Endothelial cell of umbilical vein (primary cell): ENCODE results near the gene LRRC39. TPM values are rescaled to one million over a fixed set of nuclear protein-coding genes. Genes with fewer than 3 reads are reported as not detected.
A peak's percentile ranks its signal among the peaks of the same experiment; 100 is the strongest.

Experiments
- BruUV-seq: library from RNA; stranded (reverse); fragments of 400-500 nt; replicated peaks from 2 replicates; lab custom pipeline; 2021; lab: Mats Ljungman, UMichigan
- CTCF ChIA-PET: fragments of 300-600, 350-600 bp; sonication (Branson Sonifier 250); formaldehyde crosslinking; loops from one replicate; lab custom pipeline; 2021; ENCODE audit warnings: antibody characterized with exemption, inconsistent platforms; lab: Charles Lee
- POLR2A ChIA-PET: fragments of 300-600, 350-600 bp; sonication (Branson Sonifier 250); formaldehyde crosslinking; loops from one replicate; lab custom pipeline; 2021; ENCODE audit warnings: antibody characterized with exemption, inconsistent platforms; lab: Charles Lee
- DNase-seq: peaks from one replicate; pipeline ENCODE4 v3.0.0-alpha.2; 2011; ENCODE audit warnings: low read depth, low spot score
- FAIRE-seq: peaks from 2 replicates; lab custom pipeline; 2011; peaks lifted over from hg19 to GRCh38; lab: Jason Lieb, UNC
- H2AFZ ChIP-seq: 2 replicates; pipeline ENCODE4 v1.6.0; 2012; ENCODE audit warnings: low read depth, low read length, control low read depth, inconsistent platforms
- H3K27ac ChIP-seq: 2 replicates; pipeline ENCODE4 v1.5.1; 2011; ENCODE audit warnings: low read depth, mild to moderate bottlenecking, control low read depth, low read length, moderate library complexity; ENCODE audit not compliant: insufficient read depth
- H3K27me3 ChIP-seq, 2 experiments: 2 replicates each; pipeline versions ENCODE4 v1.6.0 to v1.6.1; 2011; ENCODE audit warnings: low read length in 2 of 2, mixed read lengths in 1 of 2; ENCODE audit not compliant: control insufficient read depth in 2 of 2, insufficient read depth in 2 of 2
- H3K36me3 ChIP-seq, 2 experiments: 2 replicates in 1 of 2; 3 replicates in 1 of 2; pipeline ENCODE4 v1.5.1; 2011; ENCODE audit warnings: low read length in 2 of 2, mild to moderate bottlenecking in 1 of 2, moderate library complexity in 1 of 2; ENCODE audit not compliant: control insufficient read depth in 2 of 2, insufficient read depth in 2 of 2; ENCODE audit errors: extremely low read depth in 1 of 2
- H3K4me1 ChIP-seq: 3 replicates; pipeline ENCODE4 v1.5.1; 2011; ENCODE audit warnings: mild to moderate bottlenecking, low read length; ENCODE audit not compliant: control insufficient read depth, insufficient read depth; ENCODE audit errors: extremely low read depth
- H3K4me2 ChIP-seq: 2 replicates; pipeline ENCODE4 v1.6.1; 2011; ENCODE audit warnings: low read length, control low read depth, mixed read lengths; ENCODE audit not compliant: insufficient read depth
- H3K4me3 ChIP-seq, 3 experiments: fragments of 200-600 bp in 1 of 3; sonication (generic), shearing (Covaris generic) in 1 of 3; replicated peaks in 1 of 3; 2 replicates each; pipeline ENCODE4 v1.5.1; 2011 to 2016; ENCODE audit warnings: control low read depth in 3 of 3, low read length in 3 of 3, mild to moderate bottlenecking in 2 of 3, inconsistent platforms in 1 of 3, low read depth in 1 of 3, moderate library complexity in 1 of 3; ENCODE audit not compliant: insufficient read depth in 1 of 3
- H3K79me2 ChIP-seq: 2 replicates; pipeline ENCODE4 v1.6.0; 2012; ENCODE audit warnings: low read length, inconsistent platforms; ENCODE audit not compliant: control insufficient read depth, insufficient read depth
- H3K9ac ChIP-seq: replicated peaks from 2 replicates; pipeline ENCODE3; 2011; ENCODE audit warnings: low read length, control low read depth; ENCODE audit not compliant: insufficient read depth; ENCODE audit errors: extremely low read depth
- H3K9me1 ChIP-seq: replicated peaks from 3 replicates; pipeline ENCODE4 v1.6.0; 2011; ENCODE audit warnings: mild to moderate bottlenecking, low read length; ENCODE audit not compliant: control insufficient read depth, insufficient read depth; ENCODE audit errors: extremely low read depth
- H3K9me3 ChIP-seq: replicated peaks from 2 replicates; pipeline ENCODE4 v1.5.1; 2012; ENCODE audit warnings: low read length, inconsistent platforms; ENCODE audit not compliant: control insufficient read depth, insufficient read depth
- H4K20me1 ChIP-seq: replicated peaks from 2 replicates; pipeline ENCODE3; 2011; ENCODE audit warnings: mild to moderate bottlenecking, low read length; ENCODE audit not compliant: control insufficient read depth, insufficient read depth; ENCODE audit errors: extremely low read depth
- EZH2 ChIP-seq: IDR thresholded peaks from 2 replicates; pipeline ENCODE4 v1.6.1; 2012; ENCODE audit warnings: borderline replicate concordance, low read depth, mild to moderate bottlenecking, moderate library complexity, low read length, inconsistent platforms; ENCODE audit not compliant: severe bottlenecking
- FOS ChIP-seq: IDR thresholded peaks from 2 replicates; pipeline ENCODE4 v1.6.1; 2011; ENCODE audit warnings: mild to moderate bottlenecking, low read length, moderate library complexity, borderline replicate concordance; ENCODE audit not compliant: insufficient read depth
- GATA2 ChIP-seq: IDR thresholded peaks from 2 replicates; pipeline ENCODE4 v1.7.0; 2011; ENCODE audit warnings: low read depth, mild to moderate bottlenecking, moderate library complexity, mixed read lengths, low read length; ENCODE audit not compliant: insufficient read length, insufficient read depth
- JUN ChIP-seq: IDR thresholded peaks from 2 replicates; pipeline ENCODE4 v1.6.1; 2011; ENCODE audit warnings: borderline replicate concordance, low read depth; ENCODE audit not compliant: insufficient read length, insufficient read depth
- MYC ChIP-seq: IDR thresholded peaks from one replicate; pipeline ENCODE4 v1.6.1; 2011; ENCODE audit warnings: mild to moderate bottlenecking, low read depth, low read length
- POLR2A ChIP-seq: IDR thresholded peaks from 2 replicates; pipeline ENCODE4 v1.6.1; 2012; ENCODE audit warnings: low read depth, mild to moderate bottlenecking, control low read depth, low read length
- POLR2AphosphoS5 ChIP-seq: IDR thresholded peaks from 2 replicates; pipeline ENCODE4 v1.6.1; 2012; ENCODE audit warnings: low read depth, mild to moderate bottlenecking, control low read depth, low read length, moderate library complexity; ENCODE audit not compliant: insufficient read depth
- dilution Hi-C: fragments of 300-500 bp; cut with MboI; formaldehyde crosslinking; loops from one replicate; pipeline ENCODE4 v1.15.0; 2019; ENCODE audit warnings: low sequenced_read_pairs; ENCODE audit not compliant: extremely low pct_ligation_motif_present
- intact Hi-C: fragments of 100-400 bp; cut with micrococcal nuclease; formaldehyde crosslinking; loops from one replicate; pipeline ENCODE4 v1.10.0; 2022
- polyA plus RNA-seq, 4 experiments: library from polyadenylated mRNA; depleted of rRNA in 3 of 4; stranded (reverse) in 3 of 4; unstranded in 1 of 4; fragments of >200 nt; gene quantifications; 2 replicates each; pipeline versions ENCODE4 v1.2.1 to v1.2.3, GENCODE V29; 2011 to 2012; ENCODE audit warnings: missing spikeins in 1 of 4
- total RNA-seq: library from RNA; stranded (reverse); gene quantifications from 2 replicates; pipeline ENCODE4 v1.2.3, GENCODE V29; 2021
- TF ChIP-seq, protein P1 (sequence below), 2 donors: IDR thresholded peaks; 1 replicate in 1 of 2; 2 replicates in 1 of 2; pipeline ENCODE4 v1.5.1; 2011; ENCODE audit warnings: low read length in 2 of 2, mild to moderate bottlenecking in 2 of 2, moderate library complexity in 2 of 2, control low read depth in 1 of 2, inconsistent platforms in 1 of 2, low read depth in 1 of 2; ENCODE audit not compliant: insufficient read depth in 1 of 2; ENCODE audit errors: extremely low read depth in 1 of 2
- TF ChIP-seq, protein P2 (sequence below): IDR thresholded peaks from 2 replicates; pipeline ENCODE4 v1.6.1; 2011; ENCODE audit not compliant: insufficient read depth, insufficient read length

The LRRC39 gene
- total and polyA plus RNA-seq, 2 donors (not counting 3 experiments of a cell fraction or from before 2014, with no cell fraction given), result 0.40 to 0.65 TPM

DNA sequence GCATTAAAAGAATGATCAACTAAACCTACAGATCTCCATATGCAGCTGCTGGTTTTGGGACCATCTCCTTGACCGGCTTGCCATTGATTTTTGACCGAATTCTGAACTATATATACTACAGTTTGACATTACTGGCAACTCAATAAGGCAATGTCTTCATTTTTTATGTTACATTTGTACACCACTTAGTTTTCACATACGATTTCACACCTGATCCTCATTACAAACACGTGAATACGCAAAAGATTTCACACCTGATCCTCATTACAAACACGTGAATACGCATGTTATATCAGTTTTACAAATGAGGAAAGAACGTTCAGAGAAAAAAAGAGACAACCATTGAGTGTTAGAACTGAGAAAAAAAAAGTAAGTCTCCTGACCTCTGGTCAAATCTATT, 46.4 kb downstream of the LRRC39 start:
- peak overlapping the region; percentile 95 for H3K4me2 ChIP-seq
- H2AFZ ChIP-seq, result no peak overlapping the region
- no TSS peak for BruUV-seq
- no peaks in the 10 kb centered on the region for H3K9me1 ChIP-seq
- TF ChIP-seq, protein P1, sequence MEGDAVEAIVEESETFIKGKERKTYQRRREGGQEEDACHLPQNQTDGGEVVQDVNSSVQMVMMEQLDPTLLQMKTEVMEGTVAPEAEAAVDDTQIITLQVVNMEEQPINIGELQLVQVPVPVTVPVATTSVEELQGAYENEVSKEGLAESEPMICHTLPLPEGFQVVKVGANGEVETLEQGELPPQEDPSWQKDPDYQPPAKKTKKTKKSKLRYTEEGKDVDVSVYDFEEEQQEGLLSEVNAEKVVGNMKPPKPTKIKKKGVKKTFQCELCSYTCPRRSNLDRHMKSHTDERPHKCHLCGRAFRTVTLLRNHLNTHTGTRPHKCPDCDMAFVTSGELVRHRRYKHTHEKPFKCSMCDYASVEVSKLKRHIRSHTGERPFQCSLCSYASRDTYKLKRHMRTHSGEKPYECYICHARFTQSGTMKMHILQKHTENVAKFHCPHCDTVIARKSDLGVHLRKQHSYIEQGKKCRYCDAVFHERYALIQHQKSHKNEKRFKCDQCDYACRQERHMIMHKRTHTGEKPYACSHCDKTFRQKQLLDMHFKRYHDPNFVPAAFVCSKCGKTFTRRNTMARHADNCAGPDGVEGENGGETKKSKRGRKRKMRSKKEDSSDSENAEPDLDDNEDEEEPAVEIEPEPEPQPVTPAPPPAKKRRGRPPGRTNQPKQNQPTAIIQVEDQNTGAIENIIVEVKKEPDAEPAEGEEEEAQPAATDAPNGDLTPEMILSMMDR (IDR thresholded peaks at IDR 0.05; ENCODE audit: extremely low read depth in 1 of 2, insufficient read depth in 1 of 2, low read depth in 1 of 2, low read length in 2 of 2), result no peak
- TF ChIP-seq GATA2 (no peak), MYC (no peak), JUN (no peak), EZH2 (no peak), POLR2A (no peak), POLR2AphosphoS5 (no peak), FOS (no peak)
- TF ChIP-seq, protein P2, sequence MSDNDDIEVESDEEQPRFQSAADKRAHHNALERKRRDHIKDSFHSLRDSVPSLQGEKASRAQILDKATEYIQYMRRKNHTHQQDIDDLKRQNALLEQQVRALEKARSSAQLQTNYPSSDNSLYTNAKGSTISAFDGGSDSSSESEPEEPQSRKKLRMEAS, result no peak
- dilution Hi-C loops (no loop called here), intact Hi-C loops (loop anchor here (1.0 to 10.0 kb wide), 6 partner anchors 135 to 763 kb away; partner anchors contain the start of genes EXTL2, RTCA and SLC30A7)
- no peaks in the 10 kb centered on the region for H4K20me1 ChIP-seq
- H3K4me3 ChIP-seq, result peak overlapping the region in 1 of 3 experiments; percentile 99
- H3K9ac ChIP-seq, result no peak overlapping the region
- H3K79me2 ChIP-seq, result peaks cover 47% of the 10 kb centered on the region
- no peaks in the 10 kb centered on the region for H3K9me3 ChIP-seq
- ChIA-PET POLR2A (no interaction called here), CTCF (no interaction called here)
- no peak overlapping the region for H3K27ac ChIP-seq
- no peaks in the 10 kb centered on the region for H3K27me3 ChIP-seq
- FAIRE-seq (peak; percentile 48), DNase-seq (no peak)
- H3K4me1 ChIP-seq, result peaks cover 24% of the 10 kb centered on the region
- H3K36me3 ChIP-seq, result no peaks in the 10 kb centered on the region
